Transverse colon (tissue), 4 donors: ENCODE data around the gene STT3B. TPM values are rescaled to one million over a fixed set of nuclear protein-coding genes. Genes with fewer than 3 reads are reported as not detected.

Experiments
- DNase-seq: peaks from one replicate; pipeline ENCODE4 v3.0.0-alpha.2; 2019
- H3K27ac ChIP-seq, 4 donors: fragments of 200-600 bp; sonication (generic); 2 replicates each; pipeline ENCODE4 v1.5.1; 2016 to 2018; ENCODE audit warnings: inconsistent platforms in 4 of 4
- H3K27me3 ChIP-seq: fragments of 200-600 bp; sonication (generic); 2 replicates; pipeline ENCODE4 v1.5.1; 2017; ENCODE audit warnings: inconsistent platforms
- H3K36me3 ChIP-seq, 4 donors: fragments of 200-600 bp; sonication (generic); 2 replicates each; pipeline ENCODE4 v1.5.1; 2017 to 2019; ENCODE audit warnings: inconsistent platforms in 4 of 4
- H3K4me1 ChIP-seq, 4 donors: fragments of 200-600 bp; sonication (generic); 2 replicates each; pipeline ENCODE4 v1.5.1; 2017 to 2020; ENCODE audit warnings: inconsistent platforms in 4 of 4
- H3K4me3 ChIP-seq, 4 donors: fragments of 200-600 bp; sonication (generic); 1 replicate in 1 of 4; 2 replicates in 3 of 4; pipeline versions ENCODE4 v1.5.1 to v1.6.1; 2017 to 2019; ENCODE audit warnings: inconsistent platforms in 4 of 4
- H3K9me3 ChIP-seq, 2 donors: fragments of 200-600 bp; sonication (generic); 2 replicates each; pipeline ENCODE4 v1.5.1; 2017 to 2019; ENCODE audit warnings: inconsistent platforms in 2 of 2
- EP300 ChIP-seq: sonication (generic); formaldehyde crosslinking; IDR thresholded peaks from one replicate; pipeline ENCODE4 v1.6.1; 2017; ENCODE audit warnings: antibody characterized with exemption, low read depth
- POLR2A ChIP-seq: fragments of 450-650 bp; IDR thresholded peaks from one replicate; pipeline ENCODE4 v1.6.1; 2016; ENCODE audit warnings: antibody characterized with exemption, mild to moderate bottlenecking, moderate library complexity
- POLR2AphosphoS5 ChIP-seq, 3 donors: sonication (generic); formaldehyde crosslinking; IDR thresholded peaks; one replicate each; pipeline ENCODE4 v1.6.1; 2016; ENCODE audit warnings: antibody characterized with exemption in 3 of 3
- WGBS, 2 donors: methylation state at CpG; one replicate each; pipeline ENCODE4 v1.1.5; 2018; ENCODE audit warnings: low coverage in 1 of 2; 5-methylcytosine and 5-hydroxymethylcytosine counted together
- in situ Hi-C, 4 donors: fragments of 200-750 bp; cut with MboI; loops; one replicate each; pipeline versions ENCODE4 v1.15.0 to v1.15.1; 2017; ENCODE audit warnings: low sequenced_read_pairs in 3 of 4, low pct_ligation_motif_present in 1 of 4, low pct_unique_long_range_greater_than_20kb in 1 of 4
- intact Hi-C: fragments of 100-400 bp; cut with DNase I; formaldehyde crosslinking; loops from one replicate; pipeline ENCODE4 v1.15.1; 2023; ENCODE audit warnings: low total_unique reads
- total RNA-seq, 4 donors: library from RNA; depleted of rRNA; stranded (reverse); fragments of >200 nt; gene quantifications; one replicate each; pipeline ENCODE4 v1.1.0, GENCODE V29; 2016
- TF ChIP-seq, protein P1 (sequence below), 5 experiments: fragments of 200-600 bp in 3 of 5; fragments of 450-650 bp in 2 of 5; sonication (generic) in 3 of 5; IDR thresholded peaks; 1 replicate in 2 of 5; 2 replicates in 3 of 5; pipeline ENCODE4 v1.5.1; 2016 to 2017; ENCODE audit warnings: antibody characterized with exemption in 5 of 5, inconsistent platforms in 3 of 5, mild to moderate bottlenecking in 2 of 5, moderate library complexity in 1 of 5

STT3B gene
- total RNA-seq, 4 donors from 2014 or later: 32.8 to 128 (median 60.9) TPM

DNA sequence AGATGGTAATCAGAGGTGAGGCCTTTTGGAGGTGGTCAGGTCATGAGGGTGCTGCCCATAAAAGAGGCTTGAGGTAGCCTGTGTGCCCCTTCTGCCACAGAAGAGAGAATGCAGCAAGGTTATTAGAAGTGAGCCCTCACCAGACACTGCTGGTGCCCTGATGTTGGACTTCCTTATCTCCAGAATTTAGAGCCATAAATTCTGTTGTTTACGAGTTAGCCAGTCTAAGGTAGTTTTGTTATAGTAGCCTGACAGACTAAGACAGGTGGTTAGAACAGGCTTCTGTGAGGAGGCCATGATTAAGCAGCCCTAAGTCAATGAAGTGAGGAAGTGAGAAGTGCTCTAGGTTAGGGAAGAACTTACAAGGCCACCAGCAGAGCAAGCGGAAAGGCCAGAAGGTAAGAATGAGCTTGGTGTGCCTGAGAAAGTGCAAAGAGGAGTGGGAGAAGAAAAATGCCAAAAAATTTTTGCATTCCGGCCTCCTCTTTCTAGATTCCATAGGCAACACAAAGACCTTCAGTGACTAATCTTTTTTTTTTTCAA is 44.2 kb upstream of the STT3B start:
- no peak for TF ChIP-seq POLR2A
- TF ChIP-seq, protein P1, sequence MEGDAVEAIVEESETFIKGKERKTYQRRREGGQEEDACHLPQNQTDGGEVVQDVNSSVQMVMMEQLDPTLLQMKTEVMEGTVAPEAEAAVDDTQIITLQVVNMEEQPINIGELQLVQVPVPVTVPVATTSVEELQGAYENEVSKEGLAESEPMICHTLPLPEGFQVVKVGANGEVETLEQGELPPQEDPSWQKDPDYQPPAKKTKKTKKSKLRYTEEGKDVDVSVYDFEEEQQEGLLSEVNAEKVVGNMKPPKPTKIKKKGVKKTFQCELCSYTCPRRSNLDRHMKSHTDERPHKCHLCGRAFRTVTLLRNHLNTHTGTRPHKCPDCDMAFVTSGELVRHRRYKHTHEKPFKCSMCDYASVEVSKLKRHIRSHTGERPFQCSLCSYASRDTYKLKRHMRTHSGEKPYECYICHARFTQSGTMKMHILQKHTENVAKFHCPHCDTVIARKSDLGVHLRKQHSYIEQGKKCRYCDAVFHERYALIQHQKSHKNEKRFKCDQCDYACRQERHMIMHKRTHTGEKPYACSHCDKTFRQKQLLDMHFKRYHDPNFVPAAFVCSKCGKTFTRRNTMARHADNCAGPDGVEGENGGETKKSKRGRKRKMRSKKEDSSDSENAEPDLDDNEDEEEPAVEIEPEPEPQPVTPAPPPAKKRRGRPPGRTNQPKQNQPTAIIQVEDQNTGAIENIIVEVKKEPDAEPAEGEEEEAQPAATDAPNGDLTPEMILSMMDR (IDR thresholded peaks at IDR 0.05): no peak
- TF ChIP-seq POLR2AphosphoS5 (IDR thresholded peaks at IDR 0.05): no peak
- TF ChIP-seq EP300: no peak
- H3K4me1 ChIP-seq: no peaks in the 10 kb centered on the region
- WGBS, 2 donors: 84 to 87% methylated on average over 3 of the region's 3 CpGs
- intact Hi-C loops (no loop called here), in situ Hi-C loops (no loop called here)
- H3K4me3 ChIP-seq: no peak overlapping the region
- H3K27ac ChIP-seq: no peak overlapping the region
- no peaks in the 10 kb centered on the region for H3K36me3 ChIP-seq
- no peak for DNase-seq
- H3K9me3 ChIP-seq: peaks cover 0 to 6% of the 10 kb centered on the region in 2 donors
- no peaks in the 10 kb centered on the region for H3K27me3 ChIP-seq

DNA sequence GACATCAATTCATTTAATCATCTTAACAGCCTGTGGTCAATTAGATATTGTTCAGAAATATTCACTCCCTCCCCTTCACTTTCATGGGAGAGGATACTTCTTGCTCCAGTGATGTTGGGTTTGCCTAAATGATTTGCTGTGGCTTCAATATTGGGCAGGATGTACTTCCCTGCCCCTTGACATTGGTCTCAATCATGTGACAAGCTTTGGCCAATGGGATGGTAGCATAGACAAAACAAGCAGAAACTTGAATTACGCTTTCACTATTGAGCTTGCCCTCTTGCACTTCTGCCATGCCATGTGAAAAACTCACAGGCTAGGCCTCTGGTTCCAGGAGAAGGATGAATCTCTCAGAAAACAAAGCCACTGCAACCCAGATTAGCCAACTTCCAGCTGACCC is 42.2 kb upstream of the STT3B start:
- DNase-seq: no peak
- Histone ChIP-seq H3K27ac (no peak overlapping the region), H3K4me3 (no peak overlapping the region), H3K4me1 (no peaks in the 10 kb centered on the region), H3K36me3 (no peaks in the 10 kb centered on the region), H3K27me3 (no peaks in the 10 kb centered on the region), H3K9me3 (peaks cover 0 to 6% of the 10 kb centered on the region in 2 donors)
- 92% methylated on average over 1 of the region's 1 CpG; no CpG with 5 or more reads in 1 of the 2 donors for WGBS, 2 donors
- no peak for TF ChIP-seq POLR2AphosphoS5 (IDR thresholded peaks at IDR 0.05)
- TF ChIP-seq POLR2A: no peak
- TF ChIP-seq EP300: no peak
- TF ChIP-seq, protein P1 (IDR thresholded peaks at IDR 0.05): no peak
- in situ Hi-C loops (no loop called here), intact Hi-C loops (no loop called here)

DNA sequence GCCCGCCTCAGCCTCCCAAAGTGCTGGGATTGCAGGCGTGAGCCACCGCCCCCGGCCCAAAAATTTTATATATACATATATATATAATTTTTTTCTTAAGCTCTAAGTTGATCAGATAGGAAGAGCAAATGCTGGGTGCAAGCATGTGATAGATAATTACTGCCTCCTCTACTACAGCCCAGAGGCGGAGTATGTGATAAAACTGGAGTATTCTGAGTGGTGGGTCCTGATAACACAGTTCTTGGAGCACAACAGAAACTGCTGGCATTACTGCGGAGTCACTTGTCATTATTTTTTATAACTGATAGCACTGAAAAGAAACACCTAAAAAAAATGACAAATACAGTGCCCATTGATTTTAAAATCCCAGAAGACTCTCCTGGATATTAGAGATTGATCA is 41.1 kb upstream of the STT3B start:
- Histone ChIP-seq H3K27ac (no peak overlapping the region), H3K36me3 (no peaks in the 10 kb centered on the region), H3K4me1 (no peaks in the 10 kb centered on the region), H3K9me3 (peaks cover 0 to 6% of the 10 kb centered on the region in 2 donors), H3K4me3 (no peak overlapping the region), H3K27me3 (no peaks in the 10 kb centered on the region)
- in situ Hi-C loops (no loop called here), intact Hi-C loops (no loop called here)
- DNase-seq: no peak
- TF ChIP-seq POLR2A (no peak), POLR2AphosphoS5 (IDR thresholded peaks at IDR 0.05) (no peak), EP300 (no peak)
- TF ChIP-seq, protein P1 (IDR thresholded peaks at IDR 0.05): no peak
- WGBS, 2 donors: 99 to 100% methylated on average over 1 to 6 of the region's 6 CpGs

DNA sequence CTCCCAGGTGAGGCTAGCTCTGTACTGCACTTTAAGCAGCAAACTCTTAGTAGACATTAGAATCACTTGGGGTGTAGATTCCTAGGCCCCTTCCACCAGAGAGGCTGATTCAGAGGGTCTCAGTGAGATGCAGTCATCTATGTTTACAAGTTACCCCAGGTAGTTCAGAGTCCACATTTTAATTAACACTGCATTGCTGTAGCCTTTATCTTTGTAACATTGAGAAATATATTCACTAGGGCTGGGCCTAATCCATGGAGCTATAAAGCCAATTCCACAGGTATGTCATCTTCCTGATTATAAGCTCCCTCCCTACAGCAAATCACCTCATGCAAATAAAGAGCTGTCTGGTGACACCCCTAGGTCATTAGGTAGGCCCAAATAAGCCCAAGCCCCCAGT is 39.6 kb upstream of the STT3B start:
- no peaks in the 10 kb centered on the region for H3K4me1 ChIP-seq
- H3K9me3 ChIP-seq: peaks cover 0 to 6% of the 10 kb centered on the region in 2 donors
- no peak overlapping the region for H3K4me3 ChIP-seq
- no peaks in the 10 kb centered on the region for H3K27me3 ChIP-seq
- in situ Hi-C loops: no loop called here
- DNase-seq: no peak
- H3K36me3 ChIP-seq: no peaks in the 10 kb centered on the region
- TF ChIP-seq POLR2A (no peak), POLR2AphosphoS5 (IDR thresholded peaks at IDR 0.05) (no peak), EP300 (no peak)
- TF ChIP-seq, protein P1 (IDR thresholded peaks at IDR 0.05): no peak
- intact Hi-C loops: no loop called here
- no peak overlapping the region for H3K27ac ChIP-seq
